NCI-H446 (cell line): ENCODE results near the gene INTS1.

Experiments
- DNase-seq, 2 experiments: peaks; one replicate each; lab custom pipeline; 2025; lab: John Stamatoyannopoulos, UW

INTS1 gene

GRCh38 chr7:1432411-1433082 is 71.6 kb downstream of the INTS1 start:
- peak; percentile 43 to 73 for DNase-seq

GRCh38 chr7:1431634-1432380 is 72.4 kb downstream of the INTS1 start:
- no peak for DNase-seq

- no peak for DNase-seq
These were observed 73.0 kb downstream of the INTS1 start for GRCh38 chr7:1431226-1431625.

GRCh38 chr7:1430056-1430845 is 73.9 kb downstream of the INTS1 start:
- DNase-seq, result no peak

- no peak for DNase-seq
These were observed 75.2 kb downstream of the INTS1 start for GRCh38 chr7:1428941-1429501.

- no peak for DNase-seq
These were observed 77.0 kb downstream of the INTS1 start for GRCh38 chr7:1427064-1427657.

GRCh38 chr7:1426474-1426873 is 77.7 kb downstream of the INTS1 start:
- DNase-seq, result no peak

GRCh38 chr7:1425292-1426136 is 78.7 kb downstream of the INTS1 start:
- no peak for DNase-seq

GRCh38 chr7:1424041-1424440 is 80.1 kb downstream of the INTS1 start:
- no peak for DNase-seq

- DNase-seq, result no peak
These were observed 80.9 kb downstream of the INTS1 start for GRCh38 chr7:1423264-1423811.

- peak in 1 of 2 experiments; percentile 35 for DNase-seq
These were observed 81.5 kb downstream of the INTS1 start for GRCh38 chr7:1422512-1423263.

GRCh38 chr7:1421946-1422345 is 82.2 kb downstream of the INTS1 start:
- DNase-seq, result no peak

- no peak for DNase-seq
These were observed 83.0 kb downstream of the INTS1 start for GRCh38 chr7:1421020-1421790.
